Panc1 (cell line): ENCODE results near the gene AZI2. TPM values are rescaled to one million over a fixed set of nuclear protein-coding genes. Genes with fewer than 3 reads are reported as not detected.

Source experiments
- ATAC-seq: fragments of 200-7000 bp; cut with Tn5 transposase; 2 replicates; pipeline ENCODE4 v1.9.1; 2020; ENCODE audit warnings: mild to moderate bottlenecking, moderate library complexity
- BruUV-seq: library from RNA; stranded (reverse); fragments of 400-500 nt; replicated peaks from 2 replicates; lab custom pipeline; 2021; lab: Mats Ljungman, UMichigan
- CTCF ChIA-PET: fragments of 300-600 bp; sonication (Branson Sonifier 250); formaldehyde crosslinking; loops from one replicate; lab custom pipeline; 2022; ENCODE audit warnings: antibody characterized with exemption; lab: Charles Lee
- POLR2A ChIA-PET: fragments of 300-600 bp; sonication (Branson Sonifier 250); formaldehyde crosslinking; loops from one replicate; lab custom pipeline; 2022; ENCODE audit warnings: antibody characterized with exemption; lab: Charles Lee
- DNase-seq: peaks from one replicate; pipeline ENCODE4 v3.0.0-alpha.2; 2010; ENCODE audit warnings: low read depth, low spot score
- H3K27ac ChIP-seq: 2 replicates; pipeline ENCODE4 v1.5.1; 2011; ENCODE audit warnings: mild to moderate bottlenecking, low read length, inconsistent platforms
- H3K27me3 ChIP-seq: fragments of 200-500 bp; sonication (Bioruptor generic); 2 replicates; pipeline ENCODE4 v1.6.0; 2014; ENCODE audit warnings: low read length, inconsistent platforms; ENCODE audit not compliant: control insufficient read depth, insufficient read depth
- H3K36me3 ChIP-seq: fragments of 200-500 bp; sonication (Bioruptor generic); 2 replicates; pipeline ENCODE4 v1.5.1; 2014; ENCODE audit warnings: inconsistent platforms, mild to moderate bottlenecking, low read length, moderate library complexity; ENCODE audit not compliant: control insufficient read depth, insufficient read depth
- H3K4me1 ChIP-seq: 2 replicates; pipeline ENCODE4 v1.5.1; 2011; ENCODE audit warnings: inconsistent platforms, mild to moderate bottlenecking, low read length, moderate library complexity; ENCODE audit not compliant: control insufficient read depth, insufficient read depth
- H3K4me3 ChIP-seq, 2 experiments: 2 replicates each; pipeline ENCODE4 v1.5.1; 2011 to 2012; ENCODE audit warnings: low read depth in 2 of 2, low read length in 2 of 2, mild to moderate bottlenecking in 2 of 2, inconsistent platforms in 1 of 2, moderate library complexity in 1 of 2
- H3K9me3 ChIP-seq: fragments of 200-500 bp; sonication (Bioruptor generic); 2 replicates; pipeline ENCODE4 v1.5.1; 2014; ENCODE audit warnings: low read depth, mild to moderate bottlenecking, inconsistent platforms, low read length, moderate library complexity; ENCODE audit not compliant: control insufficient read depth, insufficient read depth
- POLR2AphosphoS5 ChIP-seq: IDR thresholded peaks from 2 replicates; pipeline ENCODE4 v1.6.1; 2012; ENCODE audit warnings: mild to moderate bottlenecking, low read depth, low read length, moderate library complexity
- REST ChIP-seq, 2 experiments: IDR thresholded peaks; 2 replicates each; pipeline ENCODE4 v1.6.1; 2011 to 2012; ENCODE audit warnings: low read depth in 2 of 2, control low read depth in 1 of 2, low read length in 1 of 2, mild to moderate bottlenecking in 1 of 2, moderate library complexity in 1 of 2; ENCODE audit not compliant: insufficient read depth in 1 of 2
- SIN3A ChIP-seq: IDR thresholded peaks from 2 replicates; pipeline ENCODE4 v1.6.1; 2012; ENCODE audit warnings: low read depth, mild to moderate bottlenecking, low read length, moderate library complexity, borderline replicate concordance; ENCODE audit not compliant: insufficient read depth
- TCF7L2 ChIP-seq: IDR thresholded peaks from 2 replicates; pipeline ENCODE4 v1.6.1; 2011; ENCODE audit warnings: mild to moderate bottlenecking, low read depth, low read length, inconsistent platforms
- in situ Hi-C: cut with HindIII; loops from 2 replicates; pipeline ENCODE4 v1.10.0; 2016; ENCODE audit warnings: low sequenced_read_pairs, low pct_unique_long_range_greater_than_20kb
- intact Hi-C: fragments of 100-400 bp; cut with micrococcal nuclease; formaldehyde crosslinking; loops from one replicate; pipeline ENCODE4 v1.10.0; 2022; ENCODE audit not compliant: unreplicated experiment
- total RNA-seq: library from RNA; stranded (reverse); gene quantifications from one replicate; pipeline ENCODE4 v1.2.1, GENCODE V29; 2021; ENCODE audit not compliant: unreplicated experiment
- TF ChIP-seq, protein P1 (sequence below): fragments of 450-650 bp; IDR thresholded peaks from 2 replicates; pipeline ENCODE4 v1.5.1; 2017; ENCODE audit warnings: mild to moderate bottlenecking

The AZI2 gene
- total RNA-seq, 1 experiment from 2014 or later = 42.4 TPM

DNA sequence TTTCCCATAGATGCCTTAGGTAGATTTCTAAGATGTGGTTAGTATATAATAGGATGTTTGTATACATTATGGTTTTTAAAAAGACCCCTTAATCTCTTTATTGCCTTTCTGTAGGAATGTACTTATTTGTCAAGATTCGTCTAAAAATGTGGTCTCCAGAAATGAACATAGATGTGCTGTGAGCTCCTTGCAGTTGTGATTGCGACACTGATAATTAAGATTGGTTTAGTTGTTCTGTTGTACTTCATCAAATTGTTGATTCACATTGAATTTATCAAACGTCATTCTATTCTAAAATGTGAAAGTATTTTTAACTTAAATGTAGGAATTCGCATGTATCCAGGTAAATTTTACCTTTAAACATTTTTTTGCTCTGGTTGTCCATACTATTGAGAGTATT, 56.0 kb downstream of the AZI2 start:
- POLR2A ChIA-PET = interaction anchor here (0.6 kb wide), 1 partner anchor 829 kb away, joined by 3 read pairs; no protein-coding TSS in a partner anchor
- in situ Hi-C loops (no loop called here), intact Hi-C loops (no loop called here)
- DNase-seq (no peak), ATAC-seq (no peak)
- BruUV-seq = no TSS peak
- Histone ChIP-seq H3K4me1 (no peaks in the 10 kb centered on the region; the same call in 1 of the 2 replicates), H3K4me3 (no peak overlapping the region), H3K27me3 (no peaks in the 10 kb centered on the region), H3K27ac (no peak overlapping the region), H3K9me3 (no peaks in the 10 kb centered on the region), H3K36me3 (no peaks in the 10 kb centered on the region)
- CTCF ChIA-PET = no interaction called here
- TF ChIP-seq, protein P1, sequence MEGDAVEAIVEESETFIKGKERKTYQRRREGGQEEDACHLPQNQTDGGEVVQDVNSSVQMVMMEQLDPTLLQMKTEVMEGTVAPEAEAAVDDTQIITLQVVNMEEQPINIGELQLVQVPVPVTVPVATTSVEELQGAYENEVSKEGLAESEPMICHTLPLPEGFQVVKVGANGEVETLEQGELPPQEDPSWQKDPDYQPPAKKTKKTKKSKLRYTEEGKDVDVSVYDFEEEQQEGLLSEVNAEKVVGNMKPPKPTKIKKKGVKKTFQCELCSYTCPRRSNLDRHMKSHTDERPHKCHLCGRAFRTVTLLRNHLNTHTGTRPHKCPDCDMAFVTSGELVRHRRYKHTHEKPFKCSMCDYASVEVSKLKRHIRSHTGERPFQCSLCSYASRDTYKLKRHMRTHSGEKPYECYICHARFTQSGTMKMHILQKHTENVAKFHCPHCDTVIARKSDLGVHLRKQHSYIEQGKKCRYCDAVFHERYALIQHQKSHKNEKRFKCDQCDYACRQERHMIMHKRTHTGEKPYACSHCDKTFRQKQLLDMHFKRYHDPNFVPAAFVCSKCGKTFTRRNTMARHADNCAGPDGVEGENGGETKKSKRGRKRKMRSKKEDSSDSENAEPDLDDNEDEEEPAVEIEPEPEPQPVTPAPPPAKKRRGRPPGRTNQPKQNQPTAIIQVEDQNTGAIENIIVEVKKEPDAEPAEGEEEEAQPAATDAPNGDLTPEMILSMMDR = no peak
- TF ChIP-seq POLR2AphosphoS5 (no peak), REST (IDR thresholded peaks at IDR 0.05; ENCODE audit: insufficient read depth in 1 of 2, low read depth in 2 of 2, low read length in 1 of 2) (no peak), TCF7L2 (no peak), SIN3A (no peak)

DNA sequence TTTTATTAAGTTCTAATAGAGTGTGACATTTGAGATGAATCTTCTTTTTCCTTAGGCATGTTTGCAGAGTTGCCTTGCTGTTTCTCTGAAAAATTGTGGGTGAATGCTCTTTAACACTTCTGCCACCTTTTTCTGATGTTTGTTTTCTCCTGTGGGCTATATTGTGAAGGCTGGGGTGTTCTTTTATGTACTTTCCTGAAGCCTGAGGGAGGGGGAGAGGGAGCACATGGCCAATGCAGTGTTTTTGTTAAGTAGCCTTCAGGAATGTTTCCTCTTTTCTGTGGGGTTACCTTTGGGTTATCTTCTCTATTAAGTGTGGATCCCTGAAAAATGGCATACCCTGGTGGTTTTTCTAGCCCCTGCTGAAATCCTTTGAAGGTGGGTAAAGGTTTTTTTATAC, 57.0 kb downstream of the AZI2 start:
- no peak for ATAC-seq
- TF ChIP-seq TCF7L2 = no peak
- TF ChIP-seq REST (IDR thresholded peaks at IDR 0.05; ENCODE audit: insufficient read depth in 1 of 2, low read depth in 2 of 2, low read length in 1 of 2) = no peak
- TF ChIP-seq POLR2AphosphoS5 = no peak
- no peak for TF ChIP-seq SIN3A
- TF ChIP-seq, protein P1 = no peak
- BruUV-seq = no TSS peak

More for the DNA sequence above, 57.0 kb downstream of the AZI2 start:
- H3K9me3 ChIP-seq = no peaks in the 10 kb centered on the region
- no peak overlapping the region for H3K4me3 ChIP-seq
- POLR2A ChIA-PET = no interaction called here
- intact Hi-C loops (no loop called here), in situ Hi-C loops (no loop called here)
- H3K27ac ChIP-seq = no peak overlapping the region
- H3K4me1 ChIP-seq = no peaks in the 10 kb centered on the region; the same call in 1 of the 2 replicates
- DNase-seq = no peak
- CTCF ChIA-PET = no interaction called here
- no peaks in the 10 kb centered on the region for H3K36me3 ChIP-seq
- H3K27me3 ChIP-seq = no peaks in the 10 kb centered on the region
